ENCODE data around the gene ZNF595. TPM values are rescaled to one million over a fixed set of nuclear protein-coding genes. Genes with fewer than 3 reads are reported as not detected.
"Not testable (repeated sequence)": the region's sequence is repeated elsewhere in the genome, so short reads cannot be mapped to it uniquely, and the experiment has no call there.

The ZNF595 gene
- total and polyA plus RNA-seq, 2 donors (not counting 1 experiment from before 2014, with no cell fraction given) = 16.8 to 18.9 TPM

DNA sequence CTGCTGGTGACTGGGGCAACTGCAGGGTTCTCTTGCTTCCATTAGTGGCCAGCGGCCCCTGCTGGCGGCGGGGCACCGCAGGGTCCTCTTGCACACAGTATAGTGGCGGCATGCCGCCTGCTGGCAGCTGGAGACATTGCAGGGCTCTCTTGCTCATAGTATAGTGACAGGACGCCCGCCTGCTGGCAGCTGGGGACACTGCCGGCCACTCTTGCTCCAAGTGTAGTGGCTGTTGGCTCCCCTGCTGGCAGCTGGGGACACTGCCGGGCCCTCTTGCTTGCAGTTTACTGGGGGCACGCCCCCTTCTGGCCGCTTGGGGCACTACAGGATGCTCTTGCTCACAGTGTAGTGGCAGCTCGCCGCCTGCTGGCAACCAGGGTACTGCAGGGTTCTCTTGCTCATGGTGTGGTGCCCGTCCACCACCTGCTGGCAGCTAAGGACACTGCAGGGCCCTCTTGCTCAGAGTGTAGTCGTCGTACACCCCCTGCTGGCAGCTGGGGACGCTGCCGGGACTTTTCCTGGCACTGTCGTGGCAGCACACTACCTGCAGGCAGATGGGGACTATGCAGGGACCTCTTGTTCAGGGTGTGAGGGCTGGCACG is 41.2 kb upstream of the ZNF595 start:
- H3K4me3 Mint-ChIP-seq; POLR2A ChIA-PET; H3K27me3 Mint-ChIP-seq; H3K27ac ChIP-seq (ENCODE audit: low read length in 2 of 2); H3K9me3 Mint-ChIP-seq (ENCODE audit: insufficient read depth); H3K4me3 ChIP-seq (ENCODE audit: control extremely low read depth in 1 of 5, extremely low read depth in 1 of 5, insufficient read depth in 1 of 5, low read depth in 2 of 5, low read length in 4 of 5); H3K4me1 ChIP-seq (ENCODE audit: control insufficient read depth in 2 of 2, insufficient read depth in 2 of 2, low read length in 2 of 2); H3K36me3 ChIP-seq (replicated peaks in 1 of 2; ENCODE audit: control extremely low read depth in 1 of 2, control insufficient read depth in 1 of 2, extremely low read depth in 1 of 2, insufficient read depth in 2 of 2, low read length in 1 of 2); intact Hi-C loops (cut with micrococcal nuclease); H3K27ac Mint-ChIP-seq; H3K9ac ChIP-seq (ENCODE audit: low read length); H3K4me2 ChIP-seq (replicated peaks; ENCODE audit: low read depth, low read length, poor library complexity, severe bottlenecking); H3K79me2 ChIP-seq (ENCODE audit: control insufficient read depth, insufficient read depth, low read length); H3K27me3 ChIP-seq (replicated peaks in 1 of 4; ENCODE audit: control extremely low read depth in 1 of 4, control insufficient read depth in 3 of 4, insufficient read depth in 4 of 4, low read length in 3 of 4); H3K4me1 Mint-ChIP-seq; CTCF ChIA-PET; H2AFZ ChIP-seq (ENCODE audit: insufficient read depth, low read depth, low read length, poor library complexity, severe bottlenecking); H4K20me1 ChIP-seq (ENCODE audit: control insufficient read depth, insufficient read depth, low read length, poor library complexity, severe bottlenecking): not testable (repeated sequence)
- ATAC-seq (ENCODE audit: low read depth) = peak; percentile 54
- peaks cover 0 to 16% (median 3%) of the 10 kb centered on the region in 3 donors for H3K9me3 ChIP-seq (ENCODE audit: control extremely low read depth in 1 of 3, control insufficient read depth in 2 of 3, insufficient read depth in 1 of 3, low read length in 2 of 3)
- peak; percentile 36 for DNase-seq
- WGBS (ENCODE audit: insufficient coverage) = 69% methylated on average over 9 of the region's 21 CpGs
- TF ChIP-seq, protein P1, sequence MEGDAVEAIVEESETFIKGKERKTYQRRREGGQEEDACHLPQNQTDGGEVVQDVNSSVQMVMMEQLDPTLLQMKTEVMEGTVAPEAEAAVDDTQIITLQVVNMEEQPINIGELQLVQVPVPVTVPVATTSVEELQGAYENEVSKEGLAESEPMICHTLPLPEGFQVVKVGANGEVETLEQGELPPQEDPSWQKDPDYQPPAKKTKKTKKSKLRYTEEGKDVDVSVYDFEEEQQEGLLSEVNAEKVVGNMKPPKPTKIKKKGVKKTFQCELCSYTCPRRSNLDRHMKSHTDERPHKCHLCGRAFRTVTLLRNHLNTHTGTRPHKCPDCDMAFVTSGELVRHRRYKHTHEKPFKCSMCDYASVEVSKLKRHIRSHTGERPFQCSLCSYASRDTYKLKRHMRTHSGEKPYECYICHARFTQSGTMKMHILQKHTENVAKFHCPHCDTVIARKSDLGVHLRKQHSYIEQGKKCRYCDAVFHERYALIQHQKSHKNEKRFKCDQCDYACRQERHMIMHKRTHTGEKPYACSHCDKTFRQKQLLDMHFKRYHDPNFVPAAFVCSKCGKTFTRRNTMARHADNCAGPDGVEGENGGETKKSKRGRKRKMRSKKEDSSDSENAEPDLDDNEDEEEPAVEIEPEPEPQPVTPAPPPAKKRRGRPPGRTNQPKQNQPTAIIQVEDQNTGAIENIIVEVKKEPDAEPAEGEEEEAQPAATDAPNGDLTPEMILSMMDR (IDR thresholded peaks at IDR 0.05) = peak; percentile 39

DNA sequence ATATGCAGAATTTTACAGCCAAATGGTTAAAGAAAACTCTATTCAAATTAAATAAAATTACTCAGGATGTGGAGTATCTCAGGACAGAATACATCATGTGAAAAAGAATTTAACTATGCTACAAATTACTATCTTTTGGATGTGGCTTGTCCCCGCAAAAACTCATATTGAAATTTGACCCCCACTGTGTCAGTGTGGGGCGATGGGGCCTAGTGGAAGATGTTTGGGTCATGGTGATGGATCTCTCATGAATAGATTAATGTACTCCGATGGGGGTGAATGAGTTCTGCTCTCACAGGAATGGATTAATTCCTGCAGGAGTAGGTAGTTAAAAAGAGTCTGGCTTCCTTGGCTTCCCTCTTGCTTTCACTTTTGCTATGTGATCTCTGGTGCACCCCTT is 35.0 kb upstream of the ZNF595 start:
- WGBS (ENCODE audit: insufficient coverage) = no CpG with 5 or more reads among the region's 3 CpGs
- H3K27me3 Mint-ChIP-seq; H3K9me3 ChIP-seq (ENCODE audit: control extremely low read depth in 1 of 3, control insufficient read depth in 2 of 3, insufficient read depth in 1 of 3, low read length in 2 of 3); H4K20me1 ChIP-seq (ENCODE audit: control insufficient read depth, insufficient read depth, low read length, poor library complexity, severe bottlenecking); H3K27me3 ChIP-seq (replicated peaks in 1 of 4; ENCODE audit: control extremely low read depth in 1 of 4, control insufficient read depth in 3 of 4, insufficient read depth in 4 of 4, low read length in 3 of 4); POLR2A ChIA-PET; DNase-seq; intact Hi-C loops (cut with micrococcal nuclease); H3K9ac ChIP-seq (ENCODE audit: low read length); H3K9me3 Mint-ChIP-seq (ENCODE audit: insufficient read depth); ATAC-seq (ENCODE audit: low read depth); H3K27ac Mint-ChIP-seq; H3K4me3 Mint-ChIP-seq; H3K4me2 ChIP-seq (replicated peaks; ENCODE audit: low read depth, low read length, poor library complexity, severe bottlenecking); H3K27ac ChIP-seq (ENCODE audit: low read length in 2 of 2); H3K36me3 ChIP-seq (replicated peaks in 1 of 2; ENCODE audit: control extremely low read depth in 1 of 2, control insufficient read depth in 1 of 2, extremely low read depth in 1 of 2, insufficient read depth in 2 of 2, low read length in 1 of 2); H3K4me1 Mint-ChIP-seq; H3K79me2 ChIP-seq (ENCODE audit: control insufficient read depth, insufficient read depth, low read length); H3K4me3 ChIP-seq (ENCODE audit: control extremely low read depth in 1 of 5, extremely low read depth in 1 of 5, insufficient read depth in 1 of 5, low read depth in 2 of 5, low read length in 4 of 5); H2AFZ ChIP-seq (ENCODE audit: insufficient read depth, low read depth, low read length, poor library complexity, severe bottlenecking); H3K4me1 ChIP-seq (ENCODE audit: control insufficient read depth in 2 of 2, insufficient read depth in 2 of 2, low read length in 2 of 2); CTCF ChIA-PET: not testable (repeated sequence)

DNA sequence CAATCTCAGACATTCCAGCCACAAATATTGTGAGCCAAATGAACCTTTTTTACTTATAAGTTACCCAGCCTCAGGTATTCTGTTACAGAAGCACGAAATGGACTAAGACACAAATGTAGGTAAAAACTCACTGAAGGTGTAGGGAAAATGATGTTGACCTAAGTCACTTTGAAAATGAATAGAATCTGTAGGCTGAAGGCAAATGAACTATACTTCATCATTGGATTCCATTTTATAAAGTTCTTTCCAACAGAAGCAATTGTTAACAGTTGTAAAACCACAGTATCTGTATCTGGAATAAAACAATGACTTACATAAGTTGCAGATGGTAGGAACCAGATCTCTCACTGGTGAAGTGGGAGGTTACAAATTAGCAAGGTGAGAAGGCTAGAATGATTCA is 34.5 kb upstream of the ZNF595 start:
- H3K9me3 ChIP-seq (ENCODE audit: control extremely low read depth in 1 of 3, control insufficient read depth in 2 of 3, insufficient read depth in 1 of 3, low read length in 2 of 3); ATAC-seq (ENCODE audit: low read depth); H3K4me3 Mint-ChIP-seq; H3K4me1 ChIP-seq (ENCODE audit: control insufficient read depth in 2 of 2, insufficient read depth in 2 of 2, low read length in 2 of 2); H3K27ac ChIP-seq (ENCODE audit: low read length in 2 of 2); H3K79me2 ChIP-seq (ENCODE audit: control insufficient read depth, insufficient read depth, low read length); H3K27ac Mint-ChIP-seq; CTCF ChIA-PET; H4K20me1 ChIP-seq (ENCODE audit: control insufficient read depth, insufficient read depth, low read length, poor library complexity, severe bottlenecking); H3K9me3 Mint-ChIP-seq (ENCODE audit: insufficient read depth); POLR2A ChIA-PET; H3K4me1 Mint-ChIP-seq; H3K4me2 ChIP-seq (replicated peaks; ENCODE audit: low read depth, low read length, poor library complexity, severe bottlenecking); DNase-seq; H3K27me3 Mint-ChIP-seq; H3K36me3 ChIP-seq (replicated peaks in 1 of 2; ENCODE audit: control extremely low read depth in 1 of 2, control insufficient read depth in 1 of 2, extremely low read depth in 1 of 2, insufficient read depth in 2 of 2, low read length in 1 of 2); H2AFZ ChIP-seq (ENCODE audit: insufficient read depth, low read depth, low read length, poor library complexity, severe bottlenecking); intact Hi-C loops (cut with micrococcal nuclease); H3K27me3 ChIP-seq (replicated peaks in 1 of 4; ENCODE audit: control extremely low read depth in 1 of 4, control insufficient read depth in 3 of 4, insufficient read depth in 4 of 4, low read length in 3 of 4); H3K9ac ChIP-seq (ENCODE audit: low read length); H3K4me3 ChIP-seq (ENCODE audit: control extremely low read depth in 1 of 5, extremely low read depth in 1 of 5, insufficient read depth in 1 of 5, low read depth in 2 of 5, low read length in 4 of 5): not testable (repeated sequence)
- WGBS (ENCODE audit: insufficient coverage) = no CpG with 5 or more reads among the region's 1 CpG
